Activated CD8-positive, alpha-beta memory T cell treated with anti-CD3 and anti-CD28 coated beads, Interleukin-2, amount 50 U/mL, for 48 hours (primary cell): Measurements from ENCODE around the gene YIF1A.
"Not testable (repeated sequence)": the region's sequence is repeated elsewhere in the genome, so short reads cannot be mapped to it uniquely, and the experiment has no call there.

ENCODE experiments used
- DNase-seq: peaks from one replicate; pipeline ENCODE4 v3.0.0-alpha.2; 2020

The YIF1A gene

DNA sequence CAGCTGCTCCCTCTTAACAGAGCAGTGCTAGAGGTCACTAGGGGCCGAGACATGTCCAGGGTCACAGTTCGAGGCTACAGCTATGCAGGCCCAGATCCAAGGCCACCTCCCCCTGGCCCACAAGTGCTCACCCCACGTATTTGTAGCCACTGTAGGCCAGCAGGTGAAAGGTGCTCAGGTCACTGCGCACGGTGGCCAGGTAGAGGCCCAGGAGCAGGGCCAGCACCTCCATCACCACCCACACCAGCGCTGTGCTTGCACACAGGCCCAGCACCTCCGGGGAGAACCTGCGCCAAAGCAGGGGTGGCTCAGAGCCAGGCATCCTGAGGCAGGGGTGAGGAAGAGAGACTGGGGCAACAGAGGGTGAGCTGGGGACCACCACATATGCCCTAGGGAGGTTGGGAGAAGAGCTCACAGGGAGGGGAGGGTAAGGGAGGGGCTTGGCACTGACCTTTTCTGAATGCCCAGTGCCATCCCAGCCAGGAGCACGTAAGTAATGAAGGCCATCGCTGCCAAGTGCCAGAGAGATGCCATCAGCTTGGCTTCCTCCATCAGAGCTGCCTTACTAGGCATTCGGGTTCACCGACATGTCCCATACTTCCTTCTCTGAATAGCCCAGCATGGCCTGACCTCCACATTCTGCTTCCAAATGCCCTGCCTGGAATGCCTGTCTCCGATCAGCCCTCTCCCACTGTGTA, 3.5 kb downstream of the YIF1A start:
- no peak for DNase-seq

DNA sequence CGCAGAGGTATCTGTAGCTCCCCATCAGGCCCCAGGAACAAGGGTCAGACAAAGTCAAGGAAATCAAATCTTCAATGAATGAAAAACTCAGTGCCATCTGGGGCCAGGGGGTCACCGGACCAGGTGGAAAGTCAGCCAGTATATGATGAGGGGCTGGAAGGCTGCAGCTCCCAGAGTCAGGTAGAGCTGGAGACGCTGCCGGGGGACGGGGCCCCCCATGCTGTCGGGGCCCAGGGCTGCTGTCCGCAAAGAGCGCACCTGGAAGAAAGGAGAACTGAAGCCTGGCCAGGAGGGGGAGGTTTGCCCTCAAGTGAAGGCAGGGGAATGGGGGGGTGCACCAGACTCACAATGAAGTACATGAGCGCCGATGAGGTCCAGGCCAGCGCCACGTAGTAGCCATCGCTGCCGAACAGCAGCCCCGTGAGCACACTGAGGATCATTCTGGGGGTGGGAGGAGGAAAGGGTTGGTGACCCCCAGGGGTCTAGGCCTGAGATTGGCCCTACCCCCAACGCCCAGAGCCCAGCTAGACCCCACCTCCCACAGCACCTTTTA, 4.3 kb downstream of the YIF1A start:
- DNase-seq = no peak

DNA sequence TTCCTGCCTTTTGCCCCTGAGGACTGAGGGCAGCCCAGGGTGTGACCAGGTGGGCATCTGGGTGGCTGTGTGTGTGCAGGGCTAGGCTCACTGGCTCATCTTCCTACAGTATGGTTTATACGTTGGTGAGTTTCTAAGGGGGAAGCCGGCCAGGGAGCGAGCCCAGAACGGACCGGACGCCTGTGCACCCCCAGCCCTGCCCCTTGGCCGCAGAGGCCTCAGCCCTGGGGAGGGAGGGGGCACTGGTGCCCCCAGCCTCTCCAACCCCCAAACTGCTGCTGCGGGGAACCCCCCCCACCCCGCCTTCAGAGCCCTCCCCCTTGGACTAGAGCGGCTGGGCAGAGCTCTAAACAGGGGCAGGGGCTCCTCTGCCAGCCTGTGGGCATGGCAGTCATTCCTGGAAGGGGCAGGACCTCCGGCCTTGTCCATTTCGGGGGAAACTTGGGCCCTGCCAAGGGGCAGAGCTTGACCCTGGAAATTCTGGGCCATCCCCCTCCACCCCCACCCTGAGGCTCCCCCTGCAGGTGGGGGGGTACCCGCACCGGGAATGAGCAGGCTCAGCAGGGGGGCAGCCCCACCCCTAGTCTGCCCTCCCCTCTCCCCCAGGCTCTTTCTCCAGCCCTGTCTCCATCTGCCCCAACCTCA, 5.4 kb downstream of the YIF1A start:
- DNase-seq = no peak

DNA sequence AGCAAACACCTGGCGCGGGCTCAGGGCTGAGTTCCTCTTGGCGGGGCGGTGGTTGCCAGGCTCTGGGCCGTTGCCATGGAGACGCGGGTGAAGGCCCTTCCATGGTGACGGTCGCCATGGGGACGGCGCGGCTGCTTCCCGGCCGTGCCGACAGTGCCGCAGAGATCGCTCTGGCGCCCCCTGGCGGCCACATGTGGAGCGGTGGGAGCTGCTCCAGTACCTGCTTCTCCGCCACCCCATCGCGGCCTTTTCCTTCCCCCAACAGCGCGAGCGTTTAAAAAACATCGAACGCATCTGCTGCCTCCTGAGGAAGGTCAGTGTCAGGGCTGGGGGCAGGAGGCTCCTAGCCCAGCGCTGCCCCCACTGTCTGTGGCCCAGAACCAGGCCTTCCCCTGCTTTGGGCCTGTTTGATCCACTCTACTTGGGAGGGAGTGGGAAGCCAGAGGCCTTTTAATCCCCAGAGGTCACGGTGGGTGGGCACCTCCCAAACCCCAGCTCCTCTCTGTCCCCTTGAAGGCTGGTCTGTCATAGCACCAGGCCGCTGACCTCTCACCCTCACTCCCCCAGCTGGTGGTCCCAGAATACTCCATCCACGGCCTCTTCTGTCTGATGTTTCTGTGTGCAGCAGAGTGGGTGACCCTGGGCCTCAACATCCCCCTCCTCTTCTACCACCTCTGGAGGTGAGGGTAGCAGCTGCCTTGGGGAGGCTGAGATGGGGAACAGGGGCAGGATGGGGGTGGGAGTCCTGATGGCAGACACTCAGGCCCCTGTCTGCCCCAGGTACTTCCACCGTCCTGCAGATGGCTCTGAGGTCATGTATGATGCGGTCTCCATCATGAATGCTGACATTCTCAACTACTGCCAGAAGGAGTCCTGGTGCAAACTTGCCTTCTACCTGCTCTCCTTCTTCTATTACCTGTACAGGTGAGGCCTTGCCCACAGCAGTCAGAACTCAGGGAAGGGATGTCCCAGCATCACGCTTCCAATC, 6.2 kb downstream of the YIF1A start:
- peak; percentile 100 for DNase-seq

DNA sequence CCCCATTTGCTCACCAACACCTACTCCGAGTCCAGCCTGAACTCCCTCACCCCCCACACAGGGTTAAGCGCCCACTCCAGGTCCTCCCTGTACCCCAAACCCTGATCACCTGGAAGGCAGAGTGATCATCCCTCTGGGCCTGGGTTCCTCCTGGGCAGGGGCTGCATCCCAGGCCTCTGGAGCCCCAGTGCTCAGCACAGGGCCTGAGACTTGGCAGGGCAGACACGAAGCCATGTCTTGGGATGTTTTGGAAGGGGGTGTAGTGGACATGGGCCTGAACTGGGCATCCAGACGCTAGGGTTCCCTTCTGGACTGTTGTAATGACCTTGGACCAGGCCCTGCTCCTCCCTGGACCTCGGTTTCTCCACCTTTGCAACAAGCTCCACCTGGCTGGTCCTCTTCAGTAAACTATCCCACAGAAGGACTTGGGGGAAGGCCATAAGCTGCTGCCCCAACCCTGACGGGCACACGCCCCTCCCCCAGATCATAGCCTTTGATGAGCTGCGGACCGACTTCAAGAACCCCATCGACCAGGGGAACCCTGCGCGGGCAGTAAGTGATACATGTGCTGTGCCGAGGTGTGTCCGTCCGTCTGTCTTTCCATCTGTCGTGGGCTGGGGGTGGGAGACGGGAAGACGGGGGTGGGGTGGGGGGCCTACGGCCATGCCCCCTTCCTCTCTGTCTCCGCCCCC, 7.0 kb downstream of the YIF1A start:
- DNase-seq = no peak

DNA sequence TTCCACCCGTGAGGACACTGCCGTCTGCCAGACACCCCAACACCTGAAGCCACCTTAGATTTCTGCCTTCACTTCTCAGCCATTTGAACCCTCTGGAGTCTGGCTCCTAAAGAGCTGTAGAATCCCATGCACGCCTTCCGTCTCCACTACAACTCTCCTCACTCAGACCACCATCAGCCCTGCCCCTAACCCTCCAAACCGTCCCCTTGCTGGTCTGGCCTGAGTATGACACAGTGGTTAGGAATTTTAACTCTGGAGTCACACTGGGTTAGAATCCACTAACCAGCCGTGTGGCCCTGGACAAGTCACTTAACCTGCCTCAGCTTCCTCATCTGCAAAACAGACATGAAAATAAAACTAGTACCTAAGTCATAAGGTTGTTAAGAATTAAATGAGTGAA, 7.9 kb downstream of the YIF1A start:
- no peak for DNase-seq

DNA sequence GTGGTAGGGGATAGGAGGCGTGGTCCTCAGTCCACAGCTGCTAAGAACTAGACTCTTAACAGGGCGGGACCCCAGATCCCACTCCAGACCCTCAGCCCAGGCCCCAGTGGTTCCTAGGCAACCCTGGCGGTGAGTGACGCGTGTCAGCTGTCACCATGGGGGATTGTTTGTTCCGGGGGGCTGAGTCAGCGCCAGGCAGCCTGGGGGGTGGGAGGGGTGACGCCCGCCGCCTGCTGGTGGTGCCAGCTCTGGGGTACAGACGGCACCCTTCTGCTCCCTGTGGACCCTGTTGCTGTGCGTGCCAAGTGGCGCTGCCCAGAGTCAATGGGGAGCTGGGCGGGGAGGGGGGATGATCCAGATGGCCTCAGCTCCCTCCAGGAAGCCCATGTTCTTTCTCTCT, 8.5 kb downstream of the YIF1A start:
- DNase-seq = no peak

DNA sequence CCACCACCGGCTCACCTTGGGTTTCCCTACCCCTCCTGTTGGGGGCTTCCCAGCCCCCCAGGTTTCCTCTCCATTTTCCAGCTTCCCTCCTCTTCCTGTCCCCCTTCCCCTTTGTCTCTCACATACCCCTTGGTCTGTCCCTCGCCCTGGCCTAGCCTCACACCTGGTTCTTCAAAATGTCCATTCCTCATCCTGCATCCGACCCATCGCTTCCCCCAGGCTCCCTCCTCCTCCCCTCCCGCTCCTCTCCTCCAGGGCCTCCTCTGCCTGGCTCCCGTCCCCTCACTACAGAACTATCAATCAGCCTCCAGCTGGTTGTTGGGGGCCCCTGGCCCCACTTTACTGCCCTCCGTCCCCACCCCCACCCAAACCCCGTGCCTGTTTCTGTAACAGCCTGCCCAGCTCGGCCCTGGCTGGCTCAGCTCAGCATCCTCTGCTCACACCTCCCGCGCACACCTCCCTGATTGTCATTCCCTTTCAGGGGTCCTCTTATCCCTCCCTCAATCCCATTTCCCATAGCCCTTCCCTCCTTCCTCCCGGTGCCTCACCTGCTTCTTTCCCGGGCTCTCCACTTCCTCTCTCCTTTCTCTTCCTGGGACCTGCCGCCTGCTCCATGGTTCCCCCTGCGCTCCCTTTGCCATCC, 9.7 kb downstream of the YIF1A start:
- DNase-seq = no peak

DNA sequence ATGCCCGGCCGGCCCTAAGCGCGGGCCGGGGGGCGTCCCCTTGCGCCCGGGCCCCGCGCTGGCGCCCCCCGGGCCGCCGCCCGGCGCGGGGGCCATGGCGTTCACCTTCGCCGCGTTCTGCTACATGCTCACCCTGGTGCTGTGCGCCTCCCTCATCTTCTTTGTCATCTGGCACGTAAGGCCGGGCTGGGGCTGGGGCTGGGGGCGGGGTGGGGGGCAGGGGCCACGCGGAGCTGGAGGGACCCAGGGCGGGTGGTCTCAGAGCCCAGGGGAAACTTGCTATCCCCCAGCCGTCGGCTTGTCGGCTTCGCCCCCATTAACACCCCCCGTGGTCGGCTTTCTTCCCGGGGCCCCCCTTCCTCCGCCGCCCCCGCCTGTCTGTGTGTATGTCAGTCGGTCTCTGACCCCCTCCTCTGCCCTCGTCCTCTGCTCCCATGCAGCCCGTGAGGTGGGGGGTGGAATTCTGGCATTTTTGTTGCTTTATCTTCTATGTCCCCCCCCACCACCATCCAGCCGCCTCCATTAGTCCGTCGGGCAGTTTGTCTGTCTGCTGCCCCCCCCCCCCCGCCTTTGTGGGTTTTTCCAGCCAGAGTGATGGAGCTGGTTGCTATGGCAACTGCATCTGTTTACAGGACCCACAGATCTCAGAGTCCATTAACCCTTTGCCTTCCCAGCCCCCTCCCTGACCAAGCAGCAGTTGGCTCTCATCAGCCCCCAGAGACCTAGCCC, 10.4 kb downstream of the YIF1A start:
- no peak for DNase-seq

DNA sequence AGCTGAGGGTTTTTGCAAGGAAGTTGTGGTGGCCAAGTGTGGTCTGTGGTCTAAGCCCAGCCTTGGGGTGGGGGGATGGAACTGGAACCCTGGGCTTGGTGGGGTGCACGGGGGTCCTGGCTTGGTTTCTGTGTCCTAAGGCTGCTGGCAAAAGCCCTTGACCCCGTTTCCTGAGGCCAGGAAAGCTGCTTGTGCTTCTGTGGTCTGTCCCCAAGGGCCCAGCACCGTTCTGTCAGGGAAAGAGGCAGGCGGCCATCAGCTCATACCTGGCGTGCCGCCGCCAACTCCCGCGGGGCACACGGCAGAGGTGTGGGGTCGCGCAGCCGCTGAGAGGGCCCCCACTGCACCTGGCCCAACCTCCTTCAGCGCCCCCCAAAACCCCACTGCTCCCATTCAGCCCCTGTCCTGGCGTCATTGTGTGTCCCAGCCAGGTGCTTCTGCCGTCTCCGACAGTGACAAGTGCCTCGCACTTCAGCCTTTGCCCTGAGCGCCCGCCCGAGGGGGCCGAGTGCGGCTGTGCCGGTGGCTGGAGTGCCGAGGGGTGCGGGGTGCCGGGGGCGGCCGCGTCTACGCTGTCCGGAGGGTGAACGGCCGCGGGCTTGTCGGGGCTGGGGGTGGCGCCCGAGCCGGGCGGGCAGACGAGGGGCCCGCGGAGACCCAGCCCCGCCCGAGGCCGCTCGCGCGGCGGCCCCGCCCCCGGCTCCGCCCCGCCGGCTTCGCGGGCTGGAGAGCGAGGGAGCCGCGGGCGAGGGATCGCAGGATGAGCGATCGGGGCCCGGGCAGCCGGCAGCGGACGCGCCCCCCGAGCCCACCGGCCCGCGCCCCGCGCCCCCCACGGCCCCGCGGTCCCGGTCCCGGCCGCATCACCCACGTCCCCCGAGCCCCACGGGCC, 11.2 kb downstream of the YIF1A start, which contains the start of gene CNIH2:
TSS of gene CNIH2 (plus strand) at position 705 of the 892 bp plus-strand sequence. CDS start 282 bp downstream, outside the sequence.
- DNase-seq = peak; percentile 65

DNA sequence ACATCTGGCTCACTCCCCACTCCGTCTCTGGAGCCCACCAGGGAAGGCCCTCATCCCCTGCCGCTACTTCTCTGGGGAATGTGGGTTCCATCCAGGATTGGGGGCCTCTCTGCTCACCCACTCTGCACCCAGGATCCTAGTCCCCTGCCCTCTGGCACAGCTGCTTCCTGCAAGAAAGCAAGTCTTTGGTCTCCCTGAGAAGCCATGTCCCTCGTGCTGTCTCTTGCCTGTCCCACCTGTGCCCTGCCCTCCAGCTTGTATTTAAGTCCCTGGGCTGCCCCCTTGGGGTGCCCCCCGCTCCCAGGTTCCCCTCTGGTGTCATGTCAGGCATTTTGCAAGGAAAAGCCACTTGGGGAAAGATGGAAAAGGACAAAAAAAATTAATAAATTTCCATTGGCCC, 11.9 kb downstream of the YIF1A start:
- not testable (repeated sequence) for DNase-seq

DNA sequence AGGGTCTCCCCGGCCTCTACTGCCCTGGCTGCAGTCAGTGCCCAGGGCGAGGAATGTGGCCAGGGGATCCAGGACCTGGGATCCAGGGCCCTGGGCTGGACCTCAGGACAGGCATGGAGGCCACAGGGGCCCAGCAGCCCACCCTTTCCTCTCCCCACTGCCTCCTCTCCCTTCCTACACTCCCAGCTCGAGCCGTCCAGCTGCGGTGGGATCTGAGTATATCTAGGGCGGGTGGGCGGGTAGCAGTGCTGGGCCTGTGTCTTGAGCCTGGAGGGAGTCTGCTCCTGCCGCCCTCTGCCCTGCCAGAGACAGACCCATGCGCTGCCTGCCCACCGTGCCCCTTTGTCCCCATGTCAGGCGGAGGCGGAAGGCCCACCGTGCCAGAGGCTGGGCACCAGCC, 12.3 kb downstream of the YIF1A start:
- not testable (repeated sequence) for DNase-seq

DNA sequence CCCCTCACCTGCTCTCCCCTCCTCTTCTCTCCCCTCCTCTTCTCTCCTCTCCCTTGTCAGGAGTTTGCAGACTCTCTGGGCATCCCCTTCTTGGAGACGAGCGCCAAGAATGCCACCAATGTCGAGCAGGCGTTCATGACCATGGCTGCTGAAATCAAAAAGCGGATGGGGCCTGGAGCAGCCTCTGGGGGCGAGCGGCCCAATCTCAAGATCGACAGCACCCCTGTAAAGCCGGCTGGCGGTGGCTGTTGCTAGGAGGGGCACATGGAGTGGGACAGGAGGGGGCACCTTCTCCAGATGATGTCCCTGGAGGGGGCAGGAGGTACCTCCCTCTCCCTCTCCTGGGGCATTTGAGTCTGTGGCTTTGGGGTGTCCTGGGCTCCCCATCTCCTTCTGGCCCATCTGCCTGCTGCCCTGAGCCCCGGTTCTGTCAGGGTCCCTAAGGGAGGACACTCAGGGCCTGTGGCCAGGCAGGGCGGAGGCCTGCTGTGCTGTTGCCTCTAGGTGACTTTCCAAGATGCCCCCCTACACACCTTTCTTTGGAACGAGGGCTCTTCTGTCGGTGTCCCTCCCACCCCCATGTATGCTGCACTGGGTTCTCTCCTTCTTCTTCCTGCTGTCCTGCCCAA, 12.8 kb downstream of the YIF1A start:
- no peak for DNase-seq

DNA sequence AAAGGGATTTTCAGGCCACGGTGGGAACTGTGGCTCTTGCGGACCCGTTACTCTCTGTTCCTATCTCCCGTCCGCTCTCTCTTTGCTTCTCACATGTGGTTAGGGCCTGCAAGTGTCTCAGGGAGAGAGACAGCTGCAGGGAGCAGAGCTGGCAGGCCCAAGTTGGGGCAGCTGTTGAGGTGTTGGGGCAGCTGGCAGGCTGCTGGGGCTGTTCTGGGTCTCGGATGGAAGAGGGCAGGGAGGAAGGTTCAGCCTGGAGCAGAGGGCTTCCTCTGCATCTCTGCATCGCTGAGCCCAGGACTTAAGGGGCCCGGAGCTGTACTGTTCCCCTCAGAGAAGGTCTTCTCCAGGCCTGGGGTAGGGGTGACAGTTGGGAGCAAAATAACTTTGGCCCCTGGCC, 13.5 kb downstream of the YIF1A start:
- DNase-seq = no peak

DNA sequence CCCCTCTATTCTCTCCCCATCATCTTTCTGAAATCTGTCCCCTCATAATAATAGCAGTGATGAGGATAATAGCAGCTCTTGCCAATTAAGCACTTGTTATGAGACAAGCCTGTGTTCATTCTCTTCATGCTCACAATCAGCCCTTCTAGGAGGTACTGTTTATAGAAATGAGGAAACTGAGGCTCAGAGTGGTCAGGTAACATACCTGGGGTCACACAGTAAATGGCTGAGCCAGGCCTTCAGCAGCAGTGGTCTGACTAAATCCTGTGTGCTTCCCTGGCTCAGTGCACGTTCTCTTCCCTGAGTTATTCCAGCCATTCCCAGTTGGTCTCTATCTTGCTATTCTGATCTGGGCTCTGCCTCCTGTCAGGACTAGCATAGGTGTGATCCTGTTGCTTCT, 14.7 kb downstream of the YIF1A start:
- DNase-seq = no peak

DNA sequence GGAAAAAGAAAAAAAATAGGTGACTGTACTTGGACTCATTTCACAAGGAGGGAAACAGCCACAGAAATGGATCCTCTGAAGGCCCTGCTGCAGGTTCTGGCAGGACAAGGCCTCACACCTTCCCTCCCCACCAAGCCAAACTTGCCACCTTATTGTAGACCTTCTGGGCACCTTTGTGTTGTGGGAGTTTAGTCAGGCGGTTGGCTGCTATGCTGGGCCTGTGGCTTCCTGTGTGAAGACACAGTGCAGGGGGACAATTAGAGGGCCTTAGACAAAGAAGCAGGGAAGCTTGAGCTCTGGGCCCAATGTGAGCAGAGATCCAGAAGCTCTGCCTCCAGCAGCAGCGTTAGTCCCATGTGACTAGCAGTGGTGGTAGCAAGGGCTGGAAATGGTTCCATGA, 16.3 kb downstream of the YIF1A start:
- no peak for DNase-seq

DNA sequence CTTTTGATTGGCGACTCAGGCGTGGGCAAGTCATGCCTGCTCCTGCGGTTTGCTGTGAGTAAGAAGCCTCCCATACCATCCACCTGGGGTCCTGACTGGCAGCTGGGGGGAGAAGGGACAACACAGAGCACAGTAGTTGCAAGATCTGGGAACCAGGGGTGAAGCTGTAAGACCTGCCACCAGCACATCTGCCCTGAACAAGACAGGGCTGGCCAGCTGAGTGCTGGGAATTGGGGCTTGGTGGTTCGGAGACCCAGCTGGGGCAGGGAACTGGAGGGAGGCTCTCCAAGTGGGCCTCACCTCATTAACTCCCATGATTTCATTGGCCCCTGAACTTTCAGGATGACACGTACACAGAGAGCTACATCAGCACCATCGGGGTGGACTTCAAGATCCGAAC, 17.1 kb downstream of the YIF1A start:
- no peak for DNase-seq

DNA sequence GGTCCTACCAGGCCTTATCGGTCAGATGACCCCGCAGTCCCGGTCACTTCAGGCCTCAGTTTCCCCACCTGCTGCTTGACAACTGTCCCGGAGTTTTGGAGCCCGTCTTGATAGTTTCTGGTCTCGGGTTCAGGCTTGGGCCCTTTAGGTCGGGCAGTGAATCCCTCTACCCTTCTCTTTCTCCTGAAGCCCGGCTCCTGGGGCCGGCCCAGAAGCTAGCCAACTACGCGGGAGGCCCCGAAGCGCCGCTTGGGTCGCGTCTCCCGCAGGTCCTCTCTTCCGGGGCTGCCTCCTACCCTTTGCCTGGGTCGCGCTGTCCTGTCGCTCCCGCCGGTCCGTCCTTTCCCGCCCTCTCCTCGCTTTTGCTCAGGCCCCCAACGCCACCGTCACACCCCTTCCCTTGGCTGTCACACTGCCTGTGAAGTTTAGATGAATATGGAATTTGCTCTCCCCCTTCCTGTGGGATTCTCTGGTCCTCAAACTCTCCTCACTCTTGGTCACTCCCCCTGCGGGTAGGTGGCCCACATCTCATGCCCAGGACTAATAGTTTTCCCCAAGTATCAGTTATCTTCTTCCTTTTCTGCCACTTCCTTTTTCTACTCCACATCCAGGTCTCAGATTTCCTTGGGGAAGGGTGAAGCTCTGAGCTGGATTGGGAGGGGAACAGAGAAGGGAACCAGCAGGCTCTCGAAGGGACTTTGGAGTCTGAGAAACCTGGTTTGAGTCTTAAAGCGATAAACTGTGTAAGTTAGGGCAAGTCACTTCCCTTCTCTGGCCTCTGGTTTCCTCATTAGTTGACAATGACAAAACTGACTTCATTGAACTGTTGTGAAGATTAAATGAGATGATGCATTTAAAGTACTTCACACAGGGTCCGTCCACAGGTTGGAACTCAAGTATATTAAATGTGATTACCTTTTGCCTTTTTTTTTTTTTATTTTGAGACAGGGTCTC, 19.7 kb downstream of the YIF1A start:
- no peak for DNase-seq
